Right ventricle myocardium superior (tissue), 1 donor: ENCODE data around the gene MRPS17. TPM values are rescaled to one million over a fixed set of nuclear protein-coding genes. Genes with fewer than 3 reads are reported as not detected.
"Not testable (repeated sequence)": the region's sequence is repeated elsewhere in the genome, so short reads cannot be mapped to it uniquely, and the experiment has no call there.

Experiments
- ATAC-seq: fragments of 200-7000 bp; cut with Tn5 transposase; one replicate; pipeline ENCODE4 v1.9.1; 2020; ENCODE audit warnings: mild to moderate bottlenecking; ENCODE audit not compliant: poor library complexity
- DNase-seq: peaks from one replicate; pipeline ENCODE4 v3.0.0-alpha.2; 2020
- intact Hi-C: fragments of 100-400 bp; cut with DNase I; formaldehyde crosslinking; loops from one replicate; pipeline ENCODE4 v1.11.2; 2022
- long read RNA-seq: library from polyadenylated mRNA; unstranded; transcript quantifications from one replicate; pipeline ENCODE4 v2.0.0, GENCODE V29; 2021
- total RNA-seq: library from RNA; stranded (reverse); fragmentation: NEBNext Ultra II Directional; extraction: Animal tissue kit (Norgen Biotek cat#: 25700); gene quantifications from one replicate; pipeline ENCODE4 v1.2.1, GENCODE V29; 2021
- donor health status: DM: no; HTN: yes; CAD: no; lungs with severe emphysema.

MRPS17 gene
- 21.0 TPM for total RNA-seq
- long read RNA-seq, transcript MRPS17-201 (3 exons, 1,845 nt) = major isoform, 26 of 27 reads
- long read RNA-seq, partial matches to known transcripts = 0 of 27 reads
- long read RNA-seq, other reads (novel, unspliced or antisense) = 1 of 27 reads

GRCh38 chr7:55951637-55952351 is at the start of gene MRPS17:
TSS of gene MRPS17 (plus strand) at chr7:55951877. CDS start at chr7:55953196, 1,319 bp downstream.
- intact Hi-C loops = loop anchor here (10.0 kb wide), 1 partner anchor 67 kb away; the partner anchor contains the start of gene ZNF713
- DNase-seq (peak; percentile 96), ATAC-seq (peak; percentile 100)

GRCh38 chr7:55903985-55904759 is 47.5 kb upstream of the MRPS17 start:
- ATAC-seq (no peak), DNase-seq (no peak)
- intact Hi-C loops = no loop called here

DNA sequence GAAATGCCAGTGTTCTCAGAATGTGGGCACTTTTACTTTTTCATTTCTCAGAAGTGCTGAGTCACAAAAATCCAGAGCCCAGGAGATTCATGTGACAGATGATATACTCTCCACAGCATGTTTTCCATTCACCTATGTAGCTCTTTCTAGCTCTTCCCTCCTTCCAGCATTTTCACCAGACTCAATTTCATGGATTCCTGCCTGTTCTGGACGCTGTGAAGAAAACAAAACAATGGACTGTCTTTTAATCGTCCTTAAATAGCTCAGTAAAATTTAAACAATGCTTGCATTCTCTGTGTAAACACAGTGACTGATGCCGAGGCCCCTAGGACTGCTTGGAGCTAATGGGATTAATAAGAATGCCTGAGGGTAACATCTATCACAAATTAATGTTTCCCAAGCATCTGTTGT is 38.9 kb upstream of the MRPS17 start:
- ATAC-seq (no peak), DNase-seq (no peak)
- intact Hi-C loops = no loop called here

DNA sequence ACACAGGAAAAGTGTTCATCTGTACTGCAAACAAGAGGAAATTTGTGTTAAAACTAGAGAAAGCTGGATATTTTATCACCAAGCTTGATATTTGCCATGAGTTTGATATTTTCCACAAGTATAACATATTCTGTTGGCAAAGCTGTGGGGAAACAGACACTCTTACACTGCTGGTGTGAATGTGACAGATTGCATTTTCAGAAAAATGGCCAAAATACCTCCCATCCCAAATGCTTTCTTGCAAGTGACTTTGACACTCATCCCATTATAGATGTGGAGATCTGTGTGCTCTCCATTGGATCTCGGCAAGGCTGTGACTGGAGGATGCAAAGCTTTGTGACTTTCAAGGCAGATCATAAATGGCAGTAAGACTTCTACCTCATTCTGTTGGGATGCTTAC is 33.9 kb upstream of the MRPS17 start:
- DNase-seq = no peak
- no peak for ATAC-seq
- intact Hi-C loops = no loop called here

- ATAC-seq (no peak), DNase-seq (no peak)
- intact Hi-C loops = no loop called here
Observed at GRCh38 chr7:55928006-55928767, 23.5 kb upstream of the MRPS17 start.

DNA sequence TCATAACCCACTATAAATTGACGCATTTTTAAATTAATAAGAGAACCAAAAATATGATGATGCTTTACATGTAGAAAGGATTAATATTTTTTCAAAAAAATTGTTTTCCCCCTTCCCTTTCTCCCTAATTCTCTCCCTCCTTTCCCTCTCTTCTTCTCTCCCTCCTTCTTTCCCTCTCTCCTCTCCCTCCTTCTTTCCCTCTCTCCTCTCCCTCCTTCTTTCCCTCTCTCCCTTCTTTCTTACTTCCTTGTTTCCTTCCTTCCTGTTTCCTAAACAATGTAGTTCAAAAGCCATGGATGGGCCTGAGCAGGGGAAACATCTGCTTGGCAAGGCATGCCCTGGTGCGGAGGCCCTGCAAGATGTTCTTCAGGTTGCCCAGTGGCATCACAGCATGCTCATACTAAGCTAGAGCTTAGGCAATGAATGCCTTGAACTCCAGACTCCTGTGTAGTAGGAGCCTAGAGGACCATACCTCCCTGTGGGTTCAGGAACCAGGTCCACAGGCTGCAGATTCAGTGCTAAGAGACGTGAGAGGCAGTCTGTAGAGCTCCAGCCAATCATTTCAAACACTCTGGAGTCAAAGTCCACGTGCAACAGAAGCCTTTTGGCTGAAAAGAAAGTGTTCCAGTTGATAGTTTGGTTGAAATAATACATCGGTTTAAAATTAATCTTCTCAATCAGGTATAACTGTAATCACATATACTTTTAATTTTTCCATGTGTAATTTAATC is 20.1 kb upstream of the MRPS17 start:
- DNase-seq (no peak), ATAC-seq (no peak)
- intact Hi-C loops = no loop called here

DNA sequence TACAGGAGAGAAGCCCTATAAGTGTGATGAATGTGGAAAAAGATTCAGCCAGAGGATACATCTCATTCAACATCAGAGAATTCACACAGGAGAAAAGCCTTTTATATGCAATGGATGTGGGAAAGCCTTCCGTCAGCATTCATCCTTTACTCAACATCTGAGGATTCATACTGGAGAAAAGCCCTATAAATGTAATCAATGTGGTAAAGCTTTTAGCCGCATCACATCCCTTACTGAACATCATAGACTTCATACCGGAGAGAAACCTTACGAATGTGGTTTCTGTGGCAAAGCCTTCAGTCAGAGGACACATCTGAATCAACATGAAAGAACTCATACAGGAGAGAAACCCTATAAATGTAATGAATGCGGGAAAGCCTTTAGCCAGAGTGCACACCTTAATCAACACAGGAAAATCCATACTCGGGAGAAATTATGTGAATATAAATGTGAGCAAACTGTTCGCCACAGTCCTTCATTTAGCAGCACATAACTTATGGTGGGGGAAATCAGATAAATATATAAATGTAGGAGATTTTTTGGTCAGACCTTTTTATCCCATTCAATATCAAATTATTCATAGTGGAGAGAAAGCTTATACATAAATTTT is 12.1 kb upstream of the MRPS17 start:
- DNase-seq (no peak), ATAC-seq (no peak)
- intact Hi-C loops = no loop called here

DNA sequence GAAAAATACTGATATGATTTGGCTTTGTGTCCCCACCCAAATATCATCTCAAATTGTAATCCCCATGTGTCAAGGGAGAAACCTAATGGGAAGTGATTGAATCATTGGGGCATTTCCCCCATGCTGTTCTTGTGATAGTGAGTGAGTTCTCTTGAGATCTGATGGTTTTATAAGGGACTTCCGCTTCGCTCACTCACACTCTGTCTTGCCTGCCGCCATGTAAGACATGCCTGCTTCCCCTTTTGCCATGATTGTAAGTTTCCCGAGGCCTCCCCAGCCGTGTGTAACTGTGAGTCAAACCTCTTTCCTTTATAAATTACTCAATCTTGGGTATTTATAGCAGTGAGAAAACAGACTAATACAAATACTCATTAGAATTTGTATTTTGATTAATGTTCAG is 5.1 kb upstream of the MRPS17 start:
- intact Hi-C loops = no loop called here

DNA sequence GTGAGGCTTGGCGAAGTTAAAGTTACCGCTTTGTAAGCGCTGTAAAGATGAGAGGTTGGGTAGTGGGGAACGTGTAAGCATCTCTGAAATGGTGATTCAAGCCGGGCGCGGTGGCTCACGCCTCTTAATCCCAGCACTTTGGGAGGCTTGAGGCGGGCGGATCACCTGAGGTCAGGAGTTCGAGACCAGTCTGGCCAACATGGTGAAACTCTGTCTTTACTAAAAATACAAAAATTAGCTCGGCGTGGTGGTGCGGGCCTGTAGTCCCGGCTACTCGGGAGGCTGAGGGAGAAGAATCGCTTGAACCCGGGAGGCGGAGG is 635 bp downstream of the MRPS17 start:
- not testable (repeated sequence) for DNase-seq, ATAC-seq
- intact Hi-C loops = loop anchor here (10.0 kb wide), 1 partner anchor 68 kb away; the partner anchor contains the start of gene ZNF713

More for the DNA sequence above, 5.1 kb upstream of the MRPS17 start:
- DNase-seq (no peak), ATAC-seq (no peak)

DNA sequence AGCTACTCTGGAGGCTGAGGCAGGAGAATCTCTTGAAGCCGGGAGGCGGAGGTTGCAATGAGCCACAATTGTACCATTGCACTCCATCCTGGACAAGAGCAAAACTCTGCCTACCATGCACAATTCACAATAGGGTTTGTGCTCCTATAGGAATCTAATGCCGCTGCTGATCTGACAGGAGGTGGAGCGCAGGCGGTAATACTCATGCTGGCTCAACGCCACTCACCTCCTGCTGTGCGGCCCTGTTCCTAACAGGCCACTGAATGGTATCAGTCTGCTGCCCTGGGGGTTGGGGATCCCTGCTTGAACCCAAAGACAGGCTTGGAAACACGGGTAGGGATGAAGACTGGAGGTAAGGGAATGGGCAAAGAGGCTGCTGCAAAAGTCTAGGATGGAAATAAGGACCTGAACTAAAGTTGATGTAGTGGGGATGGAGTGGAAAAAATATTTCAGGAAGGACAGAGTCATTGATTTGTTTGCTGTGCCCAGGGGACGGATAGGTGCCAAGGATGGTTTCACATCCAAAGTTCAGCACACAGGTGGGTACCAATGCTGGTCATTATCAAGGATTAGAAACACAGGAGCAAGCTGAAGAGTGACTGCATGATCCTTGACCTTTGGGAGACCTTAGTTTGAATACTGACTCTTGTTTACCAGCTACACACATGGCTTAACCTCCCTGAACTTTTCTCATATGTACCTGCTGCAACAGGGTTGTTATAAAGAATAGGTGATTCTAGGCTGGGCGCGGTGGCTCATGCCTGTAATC is 2.2 kb downstream of the MRPS17 start:
- no peak for ATAC-seq

GRCh38 chr7:55957190-55957589 is 5.5 kb downstream of the MRPS17 start:
- DNase-seq (no peak), ATAC-seq (no peak)
- intact Hi-C loops = loop anchor here (10.0 kb wide), 1 partner anchor 72 kb away; the partner anchor contains the start of gene ZNF713

More for the DNA sequence above, 2.2 kb downstream of the MRPS17 start:
- no peak for DNase-seq
- intact Hi-C loops = loop anchor here (10.0 kb wide), 1 partner anchor 69 kb away; the partner anchor contains the start of gene ZNF713

DNA sequence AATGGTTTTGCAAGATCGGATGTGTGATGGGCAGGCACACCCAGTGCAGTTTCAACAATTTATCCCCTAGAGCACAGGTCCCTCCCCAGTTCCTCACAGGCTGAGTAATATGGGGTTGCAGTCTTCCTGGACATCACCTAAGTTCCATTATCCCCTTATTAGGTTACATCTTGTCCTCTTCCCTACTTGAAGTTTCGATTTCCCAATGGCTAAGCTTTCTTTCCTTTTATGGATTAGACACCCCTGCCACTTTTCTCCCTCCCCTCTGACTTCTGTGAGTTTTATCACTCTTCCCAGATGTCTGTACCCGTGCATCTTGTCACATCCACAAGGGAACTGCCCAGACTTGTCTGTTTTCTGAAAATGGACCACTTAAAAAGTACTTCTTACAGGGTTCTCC is 10.3 kb downstream of the MRPS17 start:
- intact Hi-C loops = no loop called here
- no peak for ATAC-seq
- no peak for DNase-seq

- intact Hi-C loops = no loop called here
- DNase-seq (no peak), ATAC-seq (no peak)
Observed at GRCh38 chr7:55963584-55964168, 12.0 kb downstream of the MRPS17 start.

GRCh38 chr7:55964261-55965099 is 12.8 kb downstream of the MRPS17 start, which contains the start of gene NIPSNAP2:
TSS of gene NIPSNAP2 (plus strand) at chr7:55964585. CDS start at chr7:55964610, 25 bp downstream.
- intact Hi-C loops = no loop called here
- peak; percentile 91 for DNase-seq
- peak; percentile 94 for ATAC-seq

DNA sequence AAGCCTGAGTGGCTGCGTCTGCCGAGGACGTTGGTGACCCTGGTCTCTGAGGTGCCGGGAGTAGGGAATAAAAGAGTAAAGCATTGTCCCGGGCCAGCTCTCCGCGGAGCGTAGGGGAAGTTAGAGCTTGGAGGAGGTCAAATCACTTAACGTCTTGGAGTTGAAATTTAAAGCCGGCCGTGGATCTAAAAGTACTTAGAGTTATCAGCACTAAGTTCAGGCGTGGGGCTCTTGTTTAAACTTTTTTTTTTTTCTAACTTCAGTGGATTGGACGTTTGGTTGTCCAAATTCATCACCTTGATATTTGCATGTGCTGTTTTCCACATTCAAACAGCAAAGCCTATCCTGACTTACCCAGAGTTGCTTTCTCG is 13.4 kb downstream of the MRPS17 start:
- no peak for ATAC-seq
- no peak for DNase-seq
- intact Hi-C loops = no loop called here

- ATAC-seq (peak; percentile 61), DNase-seq (peak; percentile 64)
- intact Hi-C loops = no loop called here
Observed at GRCh38 chr7:55965805-55966421, 14.2 kb downstream of the MRPS17 start.
